ENCODE measurements around the gene RNF186.
"Not testable (repeated sequence)": the region's sequence is repeated elsewhere in the genome, so short reads cannot be mapped to it uniquely, and the experiment has no call there.

The RNF186 gene

GRCh38 chr1:19814681-19815503, at the start of gene RNF186:
RNF186 (minus strand) TSS chr1:19815283; CDS start chr1:19815101, 182 bp downstream.
- no peak for DNase-seq

- DNase-seq: no peak
Measured at GRCh38 chr1:19864570-19865160, 49.6 kb upstream of the RNF186 start.

- no peak for DNase-seq
Measured at GRCh38 chr1:19862944-19863343, 47.9 kb upstream of the RNF186 start.

GRCh38 chr1:19861842-19862530, 46.9 kb upstream of the RNF186 start:
- no peak for DNase-seq

GRCh38 chr1:19861034-19861433, 46.0 kb upstream of the RNF186 start:
- no peak for DNase-seq

GRCh38 chr1:19860418-19860817, 45.3 kb upstream of the RNF186 start:
- DNase-seq: no peak

- DNase-seq: no peak
Measured at GRCh38 chr1:19859876-19860275, 44.8 kb upstream of the RNF186 start.

GRCh38 chr1:19858893-19859292, 43.8 kb upstream of the RNF186 start:
- DNase-seq: no peak

GRCh38 chr1:19854866-19855265, 39.8 kb upstream of the RNF186 start:
- no peak for DNase-seq

- DNase-seq: no peak
Measured at GRCh38 chr1:19852036-19852435, 37.0 kb upstream of the RNF186 start.

- DNase-seq: no peak
Measured at GRCh38 chr1:19850214-19850613, 35.1 kb upstream of the RNF186 start.

GRCh38 chr1:19849307-19849706, 34.2 kb upstream of the RNF186 start:
- not testable (repeated sequence) for DNase-seq

- not testable (repeated sequence) for DNase-seq
Measured at GRCh38 chr1:19847334-19847733, 32.3 kb upstream of the RNF186 start.

- no peak for DNase-seq
Measured at GRCh38 chr1:19846338-19846737, 31.3 kb upstream of the RNF186 start.

- no peak for DNase-seq
Measured at GRCh38 chr1:19845555-19845954, 30.5 kb upstream of the RNF186 start.

- DNase-seq: no peak
Measured at GRCh38 chr1:19844731-19845495, 29.8 kb upstream of the RNF186 start.

- DNase-seq: no peak
Measured at GRCh38 chr1:19840228-19840627, 25.1 kb upstream of the RNF186 start.

GRCh38 chr1:19837866-19838265, 22.8 kb upstream of the RNF186 start:
- no peak for DNase-seq

GRCh38 chr1:19835578-19835977, 20.5 kb upstream of the RNF186 start:
- DNase-seq: no peak

- DNase-seq: no peak
Measured at GRCh38 chr1:19831441-19831840, 16.4 kb upstream of the RNF186 start.

GRCh38 chr1:19828546-19828945, 13.5 kb upstream of the RNF186 start:
- DNase-seq: no peak

GRCh38 chr1:19825298-19825697, 10.2 kb upstream of the RNF186 start:
- DNase-seq: no peak

- DNase-seq: no peak
Measured at GRCh38 chr1:19824541-19824940, 9.5 kb upstream of the RNF186 start.
